WTC11 (cell line): ENCODE measurements around the gene CTDSPL. TPM values are rescaled to one million over a fixed set of nuclear protein-coding genes. Genes with fewer than 3 reads are reported as not detected.

ENCODE experiments used
- ATAC-seq: fragments of 200-7000 bp; cut with Tn5 transposase; 2 replicates; pipeline ENCODE4 v1.10.0; 2021; ENCODE audit warnings: mild to moderate bottlenecking, moderate library complexity
- CTCF ChIA-PET: fragments of 300-600 bp; sonication (Branson Sonifier 250); formaldehyde crosslinking; loops from one replicate; lab custom pipeline; 2021; ENCODE audit warnings: antibody characterized with exemption; lab: Charles Lee
- POLR2A ChIA-PET: fragments of 350-600 bp; sonication (Branson Sonifier 250); formaldehyde crosslinking; loops from one replicate; lab custom pipeline; 2021; ENCODE audit warnings: antibody characterized with exemption; lab: Charles Lee
- DNase-seq: peaks from one replicate; pipeline ENCODE4 v3.0.0; 2021; ENCODE audit warnings: low spot score
- H3K27ac Mint-ChIP-seq: 2 replicates; pipeline ENCODE4 v1.8.0; 2021; ENCODE audit warnings: mixed read lengths
- H3K27me3 Mint-ChIP-seq: 2 replicates; pipeline ENCODE4 v1.8.0; 2021; ENCODE audit warnings: low read depth, mild to moderate bottlenecking, moderate library complexity, mixed read lengths
- H3K36me3 Mint-ChIP-seq: 2 replicates; pipeline ENCODE4 v1.8.0; 2021; ENCODE audit warnings: mixed read lengths
- H3K4me1 Mint-ChIP-seq: 2 replicates; pipeline ENCODE4 v1.8.0; 2022; ENCODE audit warnings: mixed read lengths
- H3K4me3 Mint-ChIP-seq: 2 replicates; pipeline ENCODE4 v1.8.0; 2021; ENCODE audit warnings: mild to moderate bottlenecking, moderate library complexity, mixed read lengths
- H3K9me3 Mint-ChIP-seq: 2 replicates; pipeline ENCODE4 v1.8.0; 2021; ENCODE audit warnings: mixed read lengths
- ATF1 ChIP-seq: sonication (generic); formaldehyde crosslinking; IDR thresholded peaks from 2 replicates; pipeline ENCODE4 v1.8.1; 2023; ENCODE audit warnings: mild to moderate bottlenecking, moderate library complexity, missing genetic modification reagents
- FOXP4 ChIP-seq: sonication (generic); formaldehyde crosslinking; IDR thresholded peaks from 2 replicates; pipeline ENCODE4 v1.8.0; 2022; ENCODE audit warnings: mild to moderate bottlenecking, missing genetic modification reagents
- IRF2 ChIP-seq: sonication (generic); formaldehyde crosslinking; IDR thresholded peaks from 2 replicates; pipeline ENCODE4 v1.8.0; 2022; ENCODE audit warnings: low read depth, missing genetic modification reagents, borderline replicate concordance
- MAX ChIP-seq: sonication (generic); formaldehyde crosslinking; IDR thresholded peaks from 2 replicates; pipeline ENCODE4 v1.8.0; 2022; ENCODE audit warnings: mild to moderate bottlenecking, missing genetic modification reagents
- MXD4 ChIP-seq: fragments of 250-450 bp; sonication (Bioruptor Pico); IDR thresholded peaks from 2 replicates; pipeline ENCODE4 v1.8.0; 2021; ENCODE audit warnings: mild to moderate bottlenecking, moderate library complexity, borderline replicate concordance
- NFE2L1 ChIP-seq: sonication (generic); formaldehyde crosslinking; IDR thresholded peaks from 2 replicates; pipeline ENCODE4 v1.8.1; 2023; ENCODE audit warnings: missing genetic modification reagents
- NFYB ChIP-seq: sonication (generic); formaldehyde crosslinking; conservative IDR thresholded peaks from 2 replicates; pipeline ENCODE4 v1.8.0; 2022; ENCODE audit warnings: low read depth, missing genetic modification reagents
- RORB ChIP-seq: fragments of 250-450 bp; sonication (Bioruptor Pico); IDR thresholded peaks from 2 replicates; pipeline ENCODE4 v1.9.0; 2021; ENCODE audit warnings: mild to moderate bottlenecking
- SMAD3 ChIP-seq: sonication (generic); formaldehyde crosslinking; IDR thresholded peaks from 2 replicates; pipeline ENCODE4 v1.8.0; 2022; ENCODE audit warnings: missing genetic modification reagents, mild to moderate bottlenecking, borderline replicate concordance
- SMAD4 ChIP-seq: sonication (generic); formaldehyde crosslinking; IDR thresholded peaks from 2 replicates; pipeline ENCODE4 v1.8.0; 2022; ENCODE audit warnings: mild to moderate bottlenecking, missing genetic modification reagents
- TEAD4 ChIP-seq: sonication (generic); formaldehyde crosslinking; IDR thresholded peaks from 2 replicates; pipeline ENCODE4 v1.8.0; 2022; ENCODE audit warnings: mild to moderate bottlenecking, missing genetic modification reagents
- TP53 ChIP-seq: sonication (generic); formaldehyde crosslinking; IDR thresholded peaks from 2 replicates; pipeline ENCODE4 v1.8.1; 2023; ENCODE audit warnings: mild to moderate bottlenecking, missing genetic modification reagents
- ZMAT4 ChIP-seq: fragments of 250-450 bp; sonication (Bioruptor Pico); IDR thresholded peaks from 2 replicates; pipeline ENCODE4 v1.9.0; 2021; ENCODE audit warnings: mild to moderate bottlenecking
- ZNF138 ChIP-seq: sonication (generic); formaldehyde crosslinking; conservative IDR thresholded peaks from 2 replicates; pipeline ENCODE4 v1.8.1; 2022; ENCODE audit warnings: mild to moderate bottlenecking, moderate library complexity, missing genetic modification reagents
- ZNF263 ChIP-seq: sonication (generic); formaldehyde crosslinking; IDR thresholded peaks from 2 replicates; pipeline ENCODE4 v1.8.1; 2022; ENCODE audit warnings: low read depth, mild to moderate bottlenecking, moderate library complexity, missing genetic modification reagents
- total RNA-seq: library from RNA; stranded (reverse); gene quantifications from 3 replicates; pipeline ENCODE4 v1.2.3, GENCODE V29; 2021
- TF ChIP-seq, protein P1 (sequence below): sonication (generic); formaldehyde crosslinking; IDR thresholded peaks from 2 replicates; pipeline ENCODE4 v1.8.0; 2023; ENCODE audit warnings: missing genetic modification reagents
- TF ChIP-seq, protein P2 (sequence below): fragments of 250-450 bp; sonication (Bioruptor Pico); IDR thresholded peaks from 2 replicates; pipeline ENCODE4 v1.9.0; 2021; ENCODE audit warnings: mild to moderate bottlenecking, borderline replicate concordance

The CTDSPL gene
- total RNA-seq, 1 experiment from 2014 or later = 41.2 TPM

DNA sequence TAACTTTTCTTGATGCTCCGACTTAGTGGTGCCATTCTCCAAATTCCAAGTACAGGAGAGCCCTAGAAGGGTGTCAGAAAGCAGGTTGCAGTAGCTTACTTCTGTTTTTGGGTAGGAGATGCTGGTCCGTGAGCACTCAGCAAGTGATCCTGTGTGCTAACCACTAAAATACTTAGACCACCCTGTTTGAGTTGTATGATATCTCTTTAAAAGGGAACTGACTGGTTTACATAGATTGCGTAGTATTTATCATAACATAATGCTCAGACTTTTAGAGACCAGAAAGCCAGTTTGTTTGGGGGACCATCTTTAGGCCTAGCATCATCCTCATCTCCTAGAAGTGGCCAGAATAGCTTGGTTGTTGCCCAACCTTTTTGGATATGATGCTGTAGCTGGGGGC is 26.7 kb downstream of the CTDSPL start:
- no peaks in the 10 kb centered on the region for H3K27me3 Mint-ChIP-seq
- ATAC-seq (no peak), DNase-seq (no peak)
- TF ChIP-seq IRF2 (CRISPR knock-in tag) (no peak), ZMAT4 (CRISPR knock-in tag) (no peak)
- TF ChIP-seq, protein P1, sequence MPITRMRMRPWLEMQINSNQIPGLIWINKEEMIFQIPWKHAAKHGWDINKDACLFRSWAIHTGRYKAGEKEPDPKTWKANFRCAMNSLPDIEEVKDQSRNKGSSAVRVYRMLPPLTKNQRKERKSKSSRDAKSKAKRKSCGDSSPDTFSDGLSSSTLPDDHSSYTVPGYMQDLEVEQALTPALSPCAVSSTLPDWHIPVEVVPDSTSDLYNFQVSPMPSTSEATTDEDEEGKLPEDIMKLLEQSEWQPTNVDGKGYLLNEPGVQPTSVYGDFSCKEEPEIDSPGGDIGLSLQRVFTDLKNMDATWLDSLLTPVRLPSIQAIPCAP (CRISPR knock-in tag) = no peak
- POLR2A ChIA-PET = no interaction called here
- H3K4me1 Mint-ChIP-seq = peaks cover 26% of the 10 kb centered on the region
- no peak overlapping the region for H3K4me3 Mint-ChIP-seq
- no peak overlapping the region for H3K27ac Mint-ChIP-seq
- CTCF ChIA-PET = interaction anchor here (0.8 to 1.5 kb wide), 2 partner anchors 68 to 108 kb away, joined by 3 read pairs; no protein-coding TSS in a partner anchor
- no peaks in the 10 kb centered on the region for H3K9me3 Mint-ChIP-seq
- no peaks in the 10 kb centered on the region for H3K36me3 Mint-ChIP-seq

- DNase-seq (no peak), ATAC-seq (no peak)
- TF ChIP-seq NFYB (CRISPR knock-in tag) (no peak), ZNF263 (peak; percentile 58; the same call in 1 of the 2 replicates)
- no peaks in the 10 kb centered on the region for H3K36me3 Mint-ChIP-seq
- ChIA-PET CTCF (interaction anchor here (1.4 kb wide), 1 partner anchor 77 kb away, joined by 4 read pairs; no protein-coding TSS in a partner anchor), POLR2A (no interaction called here)
- H3K9me3 Mint-ChIP-seq = no peaks in the 10 kb centered on the region
- H3K4me1 Mint-ChIP-seq = peaks cover 10% of the 10 kb centered on the region
- no peak overlapping the region for H3K27ac Mint-ChIP-seq
- H3K4me3 Mint-ChIP-seq = no peak overlapping the region
- H3K27me3 Mint-ChIP-seq = no peaks in the 10 kb centered on the region
Measured at GRCh38 chr3:37890522-37890921, 28.8 kb downstream of the CTDSPL start.

- DNase-seq (no peak), ATAC-seq (no peak)
- CTCF ChIA-PET = no interaction called here
- Mint-ChIP-seq H3K4me1 (peaks cover 13% of the 10 kb centered on the region), H3K9me3 (no peaks in the 10 kb centered on the region), H3K36me3 (no peaks in the 10 kb centered on the region), H3K4me3 (no peak overlapping the region), H3K27ac (no peak overlapping the region), H3K27me3 (no peaks in the 10 kb centered on the region)
- TF ChIP-seq MXD4 (CRISPR knock-in tag) (no peak), TEAD4 (no peak), MAX (CRISPR knock-in tag) (no peak), FOXP4 (CRISPR knock-in tag) (no peak), RORB (no peak), NFE2L1 (no peak), ZNF138 (CRISPR knock-in tag) (no peak), SMAD4 (no peak), ATF1 (CRISPR knock-in tag) (no peak), SMAD3 (CRISPR knock-in tag) (no peak), TP53 (CRISPR knock-in tag) (no peak)
- TF ChIP-seq, protein P2, sequence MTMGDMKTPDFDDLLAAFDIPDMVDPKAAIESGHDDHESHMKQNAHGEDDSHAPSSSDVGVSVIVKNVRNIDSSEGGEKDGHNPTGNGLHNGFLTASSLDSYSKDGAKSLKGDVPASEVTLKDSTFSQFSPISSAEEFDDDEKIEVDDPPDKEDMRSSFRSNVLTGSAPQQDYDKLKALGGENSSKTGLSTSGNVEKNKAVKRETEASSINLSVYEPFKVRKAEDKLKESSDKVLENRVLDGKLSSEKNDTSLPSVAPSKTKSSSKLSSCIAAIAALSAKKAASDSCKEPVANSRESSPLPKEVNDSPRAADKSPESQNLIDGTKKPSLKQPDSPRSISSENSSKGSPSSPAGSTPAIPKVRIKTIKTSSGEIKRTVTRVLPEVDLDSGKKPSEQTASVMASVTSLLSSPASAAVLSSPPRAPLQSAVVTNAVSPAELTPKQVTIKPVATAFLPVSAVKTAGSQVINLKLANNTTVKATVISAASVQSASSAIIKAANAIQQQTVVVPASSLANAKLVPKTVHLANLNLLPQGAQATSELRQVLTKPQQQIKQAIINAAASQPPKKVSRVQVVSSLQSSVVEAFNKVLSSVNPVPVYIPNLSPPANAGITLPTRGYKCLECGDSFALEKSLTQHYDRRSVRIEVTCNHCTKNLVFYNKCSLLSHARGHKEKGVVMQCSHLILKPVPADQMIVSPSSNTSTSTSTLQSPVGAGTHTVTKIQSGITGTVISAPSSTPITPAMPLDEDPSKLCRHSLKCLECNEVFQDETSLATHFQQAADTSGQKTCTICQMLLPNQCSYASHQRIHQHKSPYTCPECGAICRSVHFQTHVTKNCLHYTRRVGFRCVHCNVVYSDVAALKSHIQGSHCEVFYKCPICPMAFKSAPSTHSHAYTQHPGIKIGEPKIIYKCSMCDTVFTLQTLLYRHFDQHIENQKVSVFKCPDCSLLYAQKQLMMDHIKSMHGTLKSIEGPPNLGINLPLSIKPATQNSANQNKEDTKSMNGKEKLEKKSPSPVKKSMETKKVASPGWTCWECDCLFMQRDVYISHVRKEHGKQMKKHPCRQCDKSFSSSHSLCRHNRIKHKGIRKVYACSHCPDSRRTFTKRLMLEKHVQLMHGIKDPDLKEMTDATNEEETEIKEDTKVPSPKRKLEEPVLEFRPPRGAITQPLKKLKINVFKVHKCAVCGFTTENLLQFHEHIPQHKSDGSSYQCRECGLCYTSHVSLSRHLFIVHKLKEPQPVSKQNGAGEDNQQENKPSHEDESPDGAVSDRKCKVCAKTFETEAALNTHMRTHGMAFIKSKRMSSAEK = no peak
- POLR2A ChIA-PET = no interaction called here
Measured at GRCh38 chr3:37891227-37891626, 29.5 kb downstream of the CTDSPL start.
